A673 (cell line): ENCODE results near the gene TCHHL1.

Experiments
- CTCF ChIP-seq: fragments of 300-800, 200-600 bp; sonication (generic); conservative IDR thresholded peaks from 2 replicates; pipeline ENCODE4 v1.5.1; 2017; ENCODE audit warnings: low read depth, mild to moderate bottlenecking, antibody characterized with exemption, low read length, moderate library complexity, mixed read lengths
- EZH2 ChIP-seq: fragments of 200-600 bp; sonication (generic); IDR thresholded peaks from 2 replicates; pipeline ENCODE4 v1.6.1; 2017; ENCODE audit warnings: borderline replicate concordance, low read depth, mild to moderate bottlenecking, mixed read lengths, antibody characterized with exemption, low read length; ENCODE audit not compliant: poor library complexity, severe bottlenecking

GRCh38 chr1:152107031-152107983, 18.4 kb upstream of the TCHHL1 start:
- TF ChIP-seq CTCF (no peak), EZH2 (peak; percentile 76)
